ENCODE results near the gene CACNB2.

The CACNB2 gene

GRCh38 chr10:18549105-18549504 lies 408.9 kb downstream of the CACNB2 start:
- no peak for TF ChIP-seq CTCF (IDR thresholded peaks at IDR 0.05; ENCODE audit: unreplicated experiment in 3 of 3)
- H3K4me1 Mint-ChIP-seq: no peaks in the 10 kb centered on the region
- peaks cover 32% of the 10 kb centered on the region for H3K36me3 Mint-ChIP-seq (ENCODE audit: low read depth)
- no peaks in the 10 kb centered on the region for H3K9me3 Mint-ChIP-seq
- H3K27ac Mint-ChIP-seq: no peak overlapping the region
- no peak overlapping the region for H3K4me3 Mint-ChIP-seq
- H3K27me3 Mint-ChIP-seq (ENCODE audit: low read depth): no peaks in the 10 kb centered on the region

GRCh38 chr10:18551473-18551872 lies 411.2 kb downstream of the CACNB2 start:
- no peak for TF ChIP-seq CTCF (IDR thresholded peaks at IDR 0.05; ENCODE audit: unreplicated experiment in 3 of 3)
- H3K4me3 Mint-ChIP-seq: no peak overlapping the region
- no peak overlapping the region for H3K27ac Mint-ChIP-seq
- no peaks in the 10 kb centered on the region for H3K9me3 Mint-ChIP-seq
- H3K36me3 Mint-ChIP-seq (ENCODE audit: low read depth): peaks cover 19% of the 10 kb centered on the region
- no peaks in the 10 kb centered on the region for H3K27me3 Mint-ChIP-seq (ENCODE audit: low read depth)
- no peaks in the 10 kb centered on the region for H3K4me1 Mint-ChIP-seq

- Mint-ChIP-seq H3K36me3 (ENCODE audit: low read depth) (peaks cover 12% of the 10 kb centered on the region), H3K9me3 (no peaks in the 10 kb centered on the region), H3K4me3 (no peak overlapping the region), H3K27me3 (ENCODE audit: low read depth) (no peaks in the 10 kb centered on the region), H3K4me1 (no peaks in the 10 kb centered on the region), H3K27ac (no peak overlapping the region)
- TF ChIP-seq CTCF (IDR thresholded peaks at IDR 0.05; ENCODE audit: unreplicated experiment in 3 of 3): no peak
These were observed 414.3 kb downstream of the CACNB2 start for GRCh38 chr10:18554479-18554878.

GRCh38 chr10:18556522-18557147 lies 416.4 kb downstream of the CACNB2 start:
- TF ChIP-seq CTCF (IDR thresholded peaks at IDR 0.05; ENCODE audit: unreplicated experiment in 3 of 3): no peak
- Mint-ChIP-seq H3K27ac (no peak overlapping the region), H3K27me3 (ENCODE audit: low read depth) (no peaks in the 10 kb centered on the region), H3K4me1 (no peaks in the 10 kb centered on the region), H3K36me3 (ENCODE audit: low read depth) (peaks cover under 1% of the 10 kb centered on the region), H3K4me3 (no peak overlapping the region), H3K9me3 (no peaks in the 10 kb centered on the region)

GRCh38 chr10:18557960-18558359 lies 417.7 kb downstream of the CACNB2 start:
- Mint-ChIP-seq H3K4me1 (no peaks in the 10 kb centered on the region), H3K27me3 (ENCODE audit: low read depth) (no peaks in the 10 kb centered on the region), H3K36me3 (ENCODE audit: low read depth) (no peaks in the 10 kb centered on the region), H3K4me3 (no peak overlapping the region), H3K27ac (no peak overlapping the region), H3K9me3 (no peaks in the 10 kb centered on the region)
- no peak for TF ChIP-seq CTCF (IDR thresholded peaks at IDR 0.05; ENCODE audit: unreplicated experiment in 3 of 3)

- H3K27me3 Mint-ChIP-seq (ENCODE audit: low read depth): no peaks in the 10 kb centered on the region
- H3K36me3 Mint-ChIP-seq (ENCODE audit: low read depth): no peaks in the 10 kb centered on the region
- no peaks in the 10 kb centered on the region for H3K4me1 Mint-ChIP-seq
- no peak overlapping the region for H3K27ac Mint-ChIP-seq
- no peaks in the 10 kb centered on the region for H3K9me3 Mint-ChIP-seq
- H3K4me3 Mint-ChIP-seq: no peak overlapping the region
- TF ChIP-seq CTCF (IDR thresholded peaks at IDR 0.05; ENCODE audit: unreplicated experiment in 3 of 3): no peak
These were observed 421.8 kb downstream of the CACNB2 start for GRCh38 chr10:18561861-18562551.
